ENCODE data around the gene ACTR3. TPM values are rescaled to one million over a fixed set of nuclear protein-coding genes. Genes with fewer than 3 reads are reported as not detected.

The ACTR3 gene
- total and polyA plus RNA-seq, 10 of the 15 experiments (the other 5 are each of a cell fraction or from before 2014, with no cell fraction given): 79.1 to 616 (median 471) TPM

DNA sequence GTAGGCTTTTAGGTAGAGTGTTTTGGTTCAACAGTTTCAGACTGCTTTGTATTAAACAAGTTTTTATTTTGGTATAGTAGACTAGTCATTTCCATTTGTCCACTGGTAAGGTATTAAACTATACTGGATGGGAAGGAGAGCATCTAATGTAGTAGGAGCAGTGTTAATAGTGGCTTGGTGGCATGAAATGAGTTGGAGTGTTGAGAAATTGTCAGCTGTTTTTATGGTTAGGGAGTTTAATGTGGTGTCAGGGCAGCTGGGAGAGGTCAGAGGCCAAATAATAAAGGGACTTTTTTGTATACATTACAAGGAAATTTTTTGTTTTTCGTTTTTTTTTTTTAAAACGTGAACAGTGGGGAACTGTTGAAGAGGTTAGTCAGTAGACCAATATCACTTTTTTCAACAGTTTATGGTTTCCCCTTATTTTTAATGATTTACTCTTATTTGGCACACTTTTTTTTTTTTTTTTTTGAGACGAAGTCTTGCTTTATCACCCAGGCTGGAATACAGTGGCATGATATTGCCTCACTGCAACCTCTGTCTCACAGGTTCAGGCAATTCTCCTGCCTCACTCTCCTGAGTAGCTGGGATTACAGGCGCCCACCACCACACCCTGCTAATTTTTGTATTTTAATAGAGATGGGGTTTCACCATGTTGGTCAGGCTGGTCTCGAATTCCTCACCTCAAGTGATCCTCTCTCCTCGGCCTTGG lies 21.2 kb downstream of the ACTR3 start (continued):
- TF ChIP-seq NR2F1 (conservative IDR thresholded peaks at IDR 0.05) (peak; percentile 99), IKZF1 (conservative IDR thresholded peaks at IDR 0.05) (0 out of 2 replicates have a peak, but pooled peaks have one; percentile 21), MYB (IDR thresholded peaks at IDR 0.05; ENCODE audit: borderline replicate concordance, low read depth, low read length) (no peak)

DNA sequence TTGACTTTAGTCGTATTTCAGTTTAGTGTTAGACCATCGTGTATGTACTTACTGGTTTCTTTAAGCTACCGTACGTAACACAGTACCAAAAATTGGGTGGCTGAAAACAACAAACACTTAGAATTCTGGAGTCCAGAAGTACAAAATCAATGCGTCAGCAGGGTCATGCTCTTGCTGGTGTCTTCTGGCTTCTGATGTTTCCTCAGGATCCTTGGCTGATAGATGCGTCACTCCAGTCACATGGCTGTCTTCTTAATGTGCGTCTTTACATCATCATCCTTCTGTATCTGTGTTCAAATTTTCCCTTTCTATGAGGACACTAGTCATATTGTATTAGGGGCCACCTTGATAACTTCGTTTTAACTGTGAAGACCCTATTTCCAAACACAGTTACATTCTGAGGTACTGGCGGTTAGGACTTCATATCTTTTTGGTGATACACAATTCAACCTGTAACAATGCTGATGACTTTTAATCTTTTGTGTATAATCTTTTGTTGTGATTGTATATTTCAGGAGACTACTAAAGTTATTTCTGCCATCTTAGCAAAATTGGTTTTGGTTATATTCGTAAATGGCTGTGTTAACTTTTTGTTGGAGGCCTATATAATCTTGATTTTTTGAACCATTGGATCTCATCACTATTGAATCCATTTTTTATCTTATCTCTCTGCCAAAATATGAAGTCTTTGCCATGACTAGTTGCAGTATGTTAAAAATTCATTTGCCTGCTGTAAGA lies 25.4 kb downstream of the ACTR3 start:
- Histone ChIP-seq H3K79me2 (ENCODE audit: control insufficient read depth, insufficient read depth, low read length) (peaks cover 91% of the 10 kb centered on the region), H4K20me1 (ENCODE audit: control insufficient read depth, insufficient read depth) (no peaks in the 10 kb centered on the region), H3K4me1 (ENCODE audit: control insufficient read depth, insufficient read depth, low read length) (0 out of 2 replicates have a peak, but pooled peaks cover 1% of the 10 kb centered on the region), H3K4me3 (no peak overlapping the region), H3K36me3 (ENCODE audit: control insufficient read depth in 2 of 2, insufficient read depth in 2 of 2, low read length in 1 of 2) (peaks cover 3 to 40% of the 10 kb centered on the region in 2 experiments), H3K4me2 (ENCODE audit: control insufficient read depth, insufficient read depth) (no peak overlapping the region), H3K27me3 (replicated peaks in 1 of 2; ENCODE audit: control insufficient read depth in 2 of 2, insufficient read depth in 2 of 2, low read length in 1 of 2) (no peaks in the 10 kb centered on the region), H2AFZ (ENCODE audit: control insufficient read depth, low read depth, low read length) (no peak overlapping the region), H3K27ac (ENCODE audit: control insufficient read depth, insufficient read depth) (no peak overlapping the region), H3K9me3 (replicated peaks; ENCODE audit: control insufficient read depth, insufficient read depth, low read length) (no peaks in the 10 kb centered on the region; the same call in 2 of the 3 replicates), H3K9ac (ENCODE audit: control insufficient read depth, insufficient read depth, low read length) (no peak overlapping the region)
- FAIRE-seq (peak; percentile 38), DNase-seq (ENCODE audit: low read depth, low spot score) (no peak), ATAC-seq (no peak)
- RAD21 ChIA-PET (ENCODE audit: unreplicated experiment): interaction anchor here (1.0 kb wide), 1 partner anchor 22 kb away, joined by 4 read pairs; no protein-coding TSS in a partner anchor
- no TSS peak for BruUV-seq (replicated peaks)
- in situ Hi-C loops (cut with MboI): no loop called here
- TF ChIP-seq CBX5 (IDR thresholded peaks at IDR 0.05; ENCODE audit: low read depth): no peak
- no peak for TF ChIP-seq ASH2L (IDR thresholded peaks at IDR 0.05; ENCODE audit: borderline replicate concordance, low read depth)
- peak; percentile 60; the same call in 1 of the 2 replicates for TF ChIP-seq POLR2AphosphoS5 (IDR thresholded peaks at IDR 0.05; ENCODE audit: low read length)
- intact Hi-C loops (cut with micrococcal nuclease; ENCODE audit: unreplicated experiment): no loop called here
- SMC1A ChIA-PET (ENCODE audit: uncharacterized antibody, unreplicated experiment): interaction anchor here (14.2 kb wide), 1 partner anchor 21 kb away, joined by 189 read pairs; the partner anchor contains the start of gene ACTR3
- 78% methylated on average over 10 of the region's 10 CpGs for WGBS (ENCODE audit: insufficient coverage, insufficient replicate concordance, low lambda C conversion rate, missing lambda C conversion rate)
- POLR2A ChIA-PET: interaction anchor here (1.0 kb wide), 1 partner anchor 19 kb away, joined by 4 read pairs; no protein-coding TSS in a partner anchor
- CTCF ChIA-PET: interaction anchor here (0.6 to 0.7 kb wide), 2 partner anchors 21 to 121 kb away, joined by 3 read pairs; no protein-coding TSS in a partner anchor
